ENCODE results near the gene PPP2R5E. TPM values are rescaled to one million over a fixed set of nuclear protein-coding genes. Genes with fewer than 3 reads are reported as not detected.
A peak's percentile ranks its signal among the peaks of the same experiment; 100 is the strongest.

Gene PPP2R5E
- total RNA-seq, 1 donor from 2014 or later = 67.7 TPM

DNA sequence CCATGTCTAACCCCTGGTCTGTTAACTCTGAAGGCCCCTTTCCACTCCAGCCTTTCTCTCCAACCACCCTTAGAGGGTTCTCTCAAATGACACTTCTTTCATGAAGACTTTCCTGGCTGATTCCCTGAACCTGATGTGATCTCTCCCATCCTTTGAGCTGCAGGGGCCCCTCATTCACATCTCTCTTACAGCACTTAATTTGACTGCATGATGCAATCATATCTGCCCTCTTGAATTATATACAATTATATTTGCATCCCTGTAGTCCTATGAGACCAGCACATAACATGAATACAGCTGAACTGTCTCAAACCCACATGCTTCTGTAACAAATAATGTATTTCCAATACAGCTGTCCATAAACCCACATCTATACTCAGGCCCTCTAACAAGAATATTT lies 56.4 kb downstream of the PPP2R5E start:
- Mint-ChIP-seq H3K4me1 (ENCODE audit: low read depth, unreplicated experiment) (peaks cover 14% of the 10 kb centered on the region), H3K27ac (ENCODE audit: unreplicated experiment) (peak overlapping the region; percentile 2), H3K36me3 (ENCODE audit: unreplicated experiment) (no peaks in the 10 kb centered on the region), H3K4me3 (ENCODE audit: unreplicated experiment) (no peak overlapping the region), H3K27me3 (ENCODE audit: unreplicated experiment) (peaks cover 2% of the 10 kb centered on the region), H3K9me3 (ENCODE audit: unreplicated experiment) (peaks cover 2% of the 10 kb centered on the region)
- TF ChIP-seq, protein P1, sequence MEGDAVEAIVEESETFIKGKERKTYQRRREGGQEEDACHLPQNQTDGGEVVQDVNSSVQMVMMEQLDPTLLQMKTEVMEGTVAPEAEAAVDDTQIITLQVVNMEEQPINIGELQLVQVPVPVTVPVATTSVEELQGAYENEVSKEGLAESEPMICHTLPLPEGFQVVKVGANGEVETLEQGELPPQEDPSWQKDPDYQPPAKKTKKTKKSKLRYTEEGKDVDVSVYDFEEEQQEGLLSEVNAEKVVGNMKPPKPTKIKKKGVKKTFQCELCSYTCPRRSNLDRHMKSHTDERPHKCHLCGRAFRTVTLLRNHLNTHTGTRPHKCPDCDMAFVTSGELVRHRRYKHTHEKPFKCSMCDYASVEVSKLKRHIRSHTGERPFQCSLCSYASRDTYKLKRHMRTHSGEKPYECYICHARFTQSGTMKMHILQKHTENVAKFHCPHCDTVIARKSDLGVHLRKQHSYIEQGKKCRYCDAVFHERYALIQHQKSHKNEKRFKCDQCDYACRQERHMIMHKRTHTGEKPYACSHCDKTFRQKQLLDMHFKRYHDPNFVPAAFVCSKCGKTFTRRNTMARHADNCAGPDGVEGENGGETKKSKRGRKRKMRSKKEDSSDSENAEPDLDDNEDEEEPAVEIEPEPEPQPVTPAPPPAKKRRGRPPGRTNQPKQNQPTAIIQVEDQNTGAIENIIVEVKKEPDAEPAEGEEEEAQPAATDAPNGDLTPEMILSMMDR (IDR thresholded peaks at IDR 0.05; ENCODE audit: partially characterized antibody, unreplicated experiment) = no peak
- DNase-seq = no peak

GRCh38 chr14:63483315-63483714 lies 59.9 kb downstream of the PPP2R5E start:
- Mint-ChIP-seq H3K27me3 (ENCODE audit: unreplicated experiment) (peaks cover 2% of the 10 kb centered on the region), H3K9me3 (ENCODE audit: unreplicated experiment) (peaks cover 4% of the 10 kb centered on the region), H3K27ac (ENCODE audit: unreplicated experiment) (peak overlapping the region; percentile 39), H3K4me1 (ENCODE audit: low read depth, unreplicated experiment) (peaks cover 11% of the 10 kb centered on the region), H3K4me3 (ENCODE audit: unreplicated experiment) (no peak overlapping the region), H3K36me3 (ENCODE audit: unreplicated experiment) (no peaks in the 10 kb centered on the region)
- TF ChIP-seq, protein P1 (IDR thresholded peaks at IDR 0.05; ENCODE audit: partially characterized antibody, unreplicated experiment) = no peak
- no peak for DNase-seq

- peaks cover 4% of the 10 kb centered on the region for H3K9me3 Mint-ChIP-seq (ENCODE audit: unreplicated experiment)
These were observed 62.6 kb downstream of the PPP2R5E start for GRCh38 chr14:63480599-63480998.

GRCh38 chr14:63478437-63478852 lies 64.7 kb downstream of the PPP2R5E start:
- peaks cover 3% of the 10 kb centered on the region for H3K4me1 Mint-ChIP-seq (ENCODE audit: low read depth, unreplicated experiment)
- no peaks in the 10 kb centered on the region for H3K27me3 Mint-ChIP-seq (ENCODE audit: unreplicated experiment)
- H3K9me3 Mint-ChIP-seq (ENCODE audit: unreplicated experiment) = peaks cover 4% of the 10 kb centered on the region
- no peak overlapping the region for H3K27ac Mint-ChIP-seq (ENCODE audit: unreplicated experiment)
- no peaks in the 10 kb centered on the region for H3K36me3 Mint-ChIP-seq (ENCODE audit: unreplicated experiment)
- TF ChIP-seq, protein P1 (IDR thresholded peaks at IDR 0.05; ENCODE audit: partially characterized antibody, unreplicated experiment) = no peak
- DNase-seq = no peak
- H3K4me3 Mint-ChIP-seq (ENCODE audit: unreplicated experiment) = no peak overlapping the region

More at GRCh38 chr14:63480599-63480998, 62.6 kb downstream of the PPP2R5E start:
- H3K27me3 Mint-ChIP-seq (ENCODE audit: unreplicated experiment) = no peaks in the 10 kb centered on the region
- DNase-seq = no peak
- TF ChIP-seq, protein P1 (IDR thresholded peaks at IDR 0.05; ENCODE audit: partially characterized antibody, unreplicated experiment) = no peak
- no peaks in the 10 kb centered on the region for H3K36me3 Mint-ChIP-seq (ENCODE audit: unreplicated experiment)
- H3K4me1 Mint-ChIP-seq (ENCODE audit: low read depth, unreplicated experiment) = peaks cover 6% of the 10 kb centered on the region
- no peak overlapping the region for H3K4me3 Mint-ChIP-seq (ENCODE audit: unreplicated experiment)
- no peak overlapping the region for H3K27ac Mint-ChIP-seq (ENCODE audit: unreplicated experiment)

- TF ChIP-seq, protein P1 (IDR thresholded peaks at IDR 0.05; ENCODE audit: partially characterized antibody, unreplicated experiment) = no peak
- Mint-ChIP-seq H3K27ac (ENCODE audit: unreplicated experiment) (no peak overlapping the region), H3K27me3 (ENCODE audit: unreplicated experiment) (no peaks in the 10 kb centered on the region), H3K4me1 (ENCODE audit: low read depth, unreplicated experiment) (no peaks in the 10 kb centered on the region), H3K9me3 (ENCODE audit: unreplicated experiment) (peaks cover 4% of the 10 kb centered on the region), H3K4me3 (ENCODE audit: unreplicated experiment) (no peak overlapping the region), H3K36me3 (ENCODE audit: unreplicated experiment) (no peaks in the 10 kb centered on the region)
- DNase-seq = no peak
These were observed 65.2 kb downstream of the PPP2R5E start for GRCh38 chr14:63478010-63478409.

Data from glutamatergic neuron (in vitro differentiated cells).